ENCODE data around the gene NDUFS4. TPM values are rescaled to one million over a fixed set of nuclear protein-coding genes. Genes with fewer than 3 reads are reported as not detected.
"Not testable (repeated sequence)": the region's sequence is repeated elsewhere in the genome, so short reads cannot be mapped to it uniquely, and the experiment has no call there.

Gene NDUFS4
- total RNA-seq, 1 donor from 2014 or later = 147 TPM

- no peak for DNase-seq
Measured at GRCh38 chr5:53667621-53668020, 107.2 kb downstream of the NDUFS4 start.

GRCh38 chr5:53671447-53671846 lies 111.0 kb downstream of the NDUFS4 start:
- no peak for DNase-seq

- no peak for DNase-seq
Measured at GRCh38 chr5:53674121-53674520, 113.7 kb downstream of the NDUFS4 start.

GRCh38 chr5:53677632-53678031 lies 117.2 kb downstream of the NDUFS4 start:
- no peak for DNase-seq

- DNase-seq = no peak
Measured at GRCh38 chr5:53678981-53679660, 118.7 kb downstream of the NDUFS4 start.

- DNase-seq = no peak
Measured at GRCh38 chr5:53681079-53681478, 120.6 kb downstream of the NDUFS4 start.

GRCh38 chr5:53691014-53691413 lies 130.6 kb downstream of the NDUFS4 start:
- DNase-seq = no peak

- DNase-seq = no peak
Measured at GRCh38 chr5:53694520-53695022, 134.1 kb downstream of the NDUFS4 start.

GRCh38 chr5:53710405-53710804 lies 150.0 kb downstream of the NDUFS4 start:
- DNase-seq = not testable (repeated sequence)

GRCh38 chr5:53712327-53712726 lies 151.9 kb downstream of the NDUFS4 start:
- DNase-seq = no peak

GRCh38 chr5:53713978-53714666 lies 153.7 kb downstream of the NDUFS4 start:
- DNase-seq = no peak

GRCh38 chr5:53714667-53715010 lies 154.2 kb downstream of the NDUFS4 start:
- DNase-seq = no peak

- no peak for DNase-seq
Measured at GRCh38 chr5:53726121-53726520, 165.7 kb downstream of the NDUFS4 start.

GRCh38 chr5:53730943-53731342 lies 170.5 kb downstream of the NDUFS4 start:
- DNase-seq = no peak

Other genes starting within 250 kb of the NDUFS4 start
- gene FST, start 80.0 kb upstream of the NDUFS4 start, total RNA-seq = 14.4 TPM

Measured in tongue (tissue), 2 donors.